SHP77 (cell line): ENCODE measurements around the gene FAIM2.
A peak's percentile ranks its signal among the peaks of the same experiment; 100 is the strongest.
"Not testable (repeated sequence)": the region's sequence is repeated elsewhere in the genome, so short reads cannot be mapped to it uniquely, and the experiment has no call there.

ENCODE experiments used
- DNase-seq, 2 experiments: peaks; one replicate each; lab custom pipeline; 2025; lab: John Stamatoyannopoulos, UW

Gene FAIM2

DNA sequence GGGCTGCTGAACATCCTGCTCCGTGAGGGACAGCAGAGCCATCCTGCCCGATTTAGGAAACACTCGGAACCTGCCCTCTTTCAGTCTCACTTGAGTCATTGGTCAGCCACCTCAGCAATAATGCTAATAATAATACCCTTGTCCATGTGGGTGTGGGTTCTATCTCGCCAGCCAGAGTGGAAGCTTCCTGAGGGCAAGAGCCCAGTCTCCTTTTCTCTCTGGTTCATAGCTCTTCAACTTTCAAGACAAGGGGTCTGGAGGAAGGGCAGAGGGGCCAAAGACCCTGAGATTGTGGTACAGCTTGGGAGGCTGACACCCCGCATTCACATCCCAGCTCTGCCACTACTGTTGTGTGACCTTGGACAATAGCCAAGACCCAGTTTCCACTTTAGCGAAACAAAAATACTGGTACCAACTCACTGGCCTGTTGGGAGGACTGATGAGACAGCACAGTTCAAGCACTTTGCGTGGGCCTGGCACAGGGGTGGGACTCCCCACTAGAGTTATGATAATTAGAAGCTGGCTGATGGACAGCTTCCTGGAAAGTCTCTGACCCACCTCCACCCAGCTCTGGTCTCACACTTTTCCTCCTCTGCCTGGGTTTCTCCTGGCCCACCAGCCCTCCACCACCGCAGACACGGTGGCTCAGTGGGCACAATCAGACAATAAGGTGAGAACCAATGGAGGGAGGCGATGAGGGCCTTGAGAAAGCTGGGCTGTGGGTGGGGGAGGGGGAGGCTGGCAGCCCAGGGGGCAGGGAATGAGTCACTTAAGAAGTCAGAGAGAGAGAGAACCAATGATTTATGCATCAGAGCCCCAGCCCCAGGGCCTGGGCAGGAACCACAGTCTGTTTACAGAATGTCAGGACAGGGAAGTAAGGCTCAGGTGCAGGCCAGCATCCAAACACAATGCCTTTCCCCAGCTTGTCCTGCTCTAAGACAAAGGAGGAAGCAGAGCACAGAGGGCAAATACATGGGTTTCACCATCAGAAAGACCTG lies 9.6 kb downstream of the FAIM2 start:
- DNase-seq: no peak

DNA sequence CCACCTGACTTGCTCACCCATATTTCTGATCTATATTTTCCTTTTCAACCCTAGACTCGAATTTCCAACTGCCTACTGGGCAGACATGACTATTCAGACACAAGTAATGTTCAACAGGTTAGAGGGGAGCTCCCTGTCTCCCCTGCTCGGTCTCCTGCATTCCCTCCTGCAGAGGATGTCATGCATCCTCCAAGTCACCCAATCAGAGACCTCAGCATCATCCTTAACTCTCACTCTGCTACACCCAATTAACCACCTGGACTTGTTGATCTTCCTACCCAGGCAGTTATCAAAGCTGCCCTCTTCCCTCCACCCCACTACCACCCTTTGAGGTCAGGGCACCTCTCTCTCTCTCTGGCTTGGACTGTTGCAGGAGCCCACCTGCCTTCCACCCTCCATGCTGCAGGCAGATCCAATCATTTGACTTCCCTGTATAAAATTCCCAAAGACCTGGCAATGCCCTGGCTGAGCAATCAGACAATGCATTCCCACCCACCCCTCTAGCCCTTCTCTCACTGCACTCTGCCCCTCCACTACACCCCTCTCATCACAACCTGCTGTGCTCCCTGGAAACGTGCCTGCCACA lies 10.9 kb downstream of the FAIM2 start:
- no peak for DNase-seq

DNA sequence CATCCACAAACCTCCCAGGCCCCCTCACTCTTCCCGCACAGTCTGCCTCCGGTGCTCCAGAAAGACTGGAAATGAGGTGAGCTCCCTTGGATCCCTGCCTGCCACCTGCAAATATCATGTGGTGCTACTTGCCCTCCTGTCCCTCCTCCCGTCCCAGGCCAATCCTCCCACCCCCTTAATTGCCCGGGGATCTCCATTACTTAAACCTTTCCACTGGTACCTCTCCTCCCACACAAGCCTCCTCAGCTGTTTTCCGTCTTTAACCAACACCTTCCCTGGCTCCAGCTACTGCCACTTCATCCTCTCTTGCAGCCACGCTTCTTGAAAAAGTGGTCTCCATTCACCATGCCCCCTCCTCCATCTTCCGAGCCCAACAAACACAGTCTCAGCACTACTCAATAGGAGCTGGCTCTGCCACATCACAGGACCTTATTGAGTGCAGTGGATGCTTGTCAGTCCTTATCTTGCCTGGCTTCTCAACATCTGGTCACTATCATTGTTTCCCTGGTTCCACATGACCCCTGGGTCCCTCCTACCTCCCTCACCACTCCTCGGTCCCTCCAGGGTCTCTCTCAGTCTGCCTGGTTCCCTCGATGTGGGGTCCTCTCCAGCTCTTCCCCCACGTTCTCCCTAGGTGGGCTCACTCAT lies 11.5 kb downstream of the FAIM2 start:
- DNase-seq: no peak

DNA sequence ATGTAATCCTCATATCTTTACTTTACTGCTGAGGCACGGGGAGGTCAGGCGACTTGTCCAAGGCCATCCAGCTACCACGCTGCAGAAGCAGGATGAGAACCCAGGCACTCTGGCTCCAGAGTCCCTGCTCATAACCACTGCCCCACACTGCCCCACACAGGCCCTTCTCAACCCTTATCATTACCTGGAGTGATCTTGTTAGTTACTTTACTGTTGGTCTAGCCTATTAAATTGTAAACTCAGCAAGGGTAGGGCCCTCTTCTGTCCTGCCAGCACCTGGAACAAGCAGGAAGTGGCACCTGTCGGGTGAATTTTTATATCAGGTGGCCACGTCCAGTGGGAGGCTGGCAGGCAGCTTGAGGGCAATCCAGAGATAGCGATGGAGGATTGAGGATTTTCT lies 12.2 kb downstream of the FAIM2 start:
- no peak for DNase-seq

DNA sequence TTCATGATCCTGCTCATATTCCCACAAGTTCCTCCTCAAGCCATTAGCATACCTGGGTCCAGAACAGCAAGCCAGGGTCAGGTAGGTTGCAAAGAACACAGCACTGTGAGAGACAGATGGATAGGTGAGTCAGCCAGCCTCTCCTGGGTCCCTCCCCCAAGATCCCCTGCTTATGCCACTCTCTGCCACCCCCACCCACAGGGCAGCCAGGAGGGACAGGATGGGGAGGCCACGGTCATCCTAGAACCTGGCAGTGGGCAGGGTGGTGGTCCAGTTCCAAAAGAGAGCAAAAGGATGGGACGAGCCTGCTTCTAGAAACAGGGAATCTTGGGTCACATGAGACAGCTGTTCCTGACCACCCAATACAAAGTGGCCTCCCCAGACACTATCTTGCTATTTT lies 12.7 kb downstream of the FAIM2 start:
- DNase-seq: no peak

DNA sequence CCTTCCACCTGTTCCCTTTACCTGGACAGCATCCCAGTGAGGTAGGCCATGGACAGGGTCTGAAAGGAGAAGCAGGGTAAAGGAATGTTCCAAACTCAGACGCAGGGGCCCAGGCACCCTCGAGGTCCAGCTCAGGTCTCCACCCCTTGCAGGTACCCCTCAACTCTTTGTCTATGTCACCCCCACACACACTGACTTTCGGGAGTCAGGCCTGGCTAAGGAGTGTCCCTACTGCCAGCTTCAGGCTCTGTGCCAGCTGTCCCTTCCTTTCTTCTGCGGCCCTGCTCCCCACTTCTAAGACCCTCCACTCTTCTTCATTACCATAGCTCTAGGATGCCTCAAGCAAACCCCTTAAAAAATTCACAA lies 13.6 kb downstream of the FAIM2 start:
- DNase-seq: no peak

DNA sequence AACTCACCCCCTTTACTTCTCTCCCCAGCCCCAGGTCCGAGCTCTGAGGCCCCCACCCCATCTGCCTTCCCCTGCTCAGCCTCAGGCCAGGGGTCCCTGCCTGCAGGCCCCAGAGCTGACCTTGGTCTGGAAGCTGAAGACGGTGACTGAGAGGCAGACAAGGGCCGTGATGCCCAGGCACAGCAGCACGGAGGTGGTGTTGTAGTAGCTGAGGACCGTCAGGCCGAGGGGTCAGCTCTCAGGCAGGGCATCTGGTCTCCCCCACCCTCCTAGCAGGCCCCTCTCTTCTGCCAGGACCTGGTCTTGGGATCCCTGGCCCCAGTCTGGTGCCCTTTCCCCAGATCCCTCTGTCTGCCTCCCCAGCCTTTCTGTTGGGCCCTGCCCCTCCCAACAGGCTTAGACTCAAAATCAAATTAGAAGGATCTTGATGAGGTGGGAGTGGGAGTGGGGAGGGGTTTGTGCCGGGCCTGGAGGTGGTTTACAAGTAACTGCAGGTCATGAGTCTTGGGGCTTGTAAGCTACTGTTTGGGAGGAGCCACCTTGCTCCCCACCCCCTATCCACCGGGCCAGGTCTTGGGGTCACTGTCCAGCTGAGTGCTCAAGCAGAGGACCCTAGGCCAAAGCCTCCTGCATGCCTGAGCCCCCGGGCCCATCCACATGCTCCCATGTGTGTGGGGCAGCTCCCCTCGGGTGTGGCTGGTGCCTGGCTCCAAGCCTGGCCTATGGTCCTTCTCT lies 14.2 kb downstream of the FAIM2 start:
- no peak for DNase-seq

DNA sequence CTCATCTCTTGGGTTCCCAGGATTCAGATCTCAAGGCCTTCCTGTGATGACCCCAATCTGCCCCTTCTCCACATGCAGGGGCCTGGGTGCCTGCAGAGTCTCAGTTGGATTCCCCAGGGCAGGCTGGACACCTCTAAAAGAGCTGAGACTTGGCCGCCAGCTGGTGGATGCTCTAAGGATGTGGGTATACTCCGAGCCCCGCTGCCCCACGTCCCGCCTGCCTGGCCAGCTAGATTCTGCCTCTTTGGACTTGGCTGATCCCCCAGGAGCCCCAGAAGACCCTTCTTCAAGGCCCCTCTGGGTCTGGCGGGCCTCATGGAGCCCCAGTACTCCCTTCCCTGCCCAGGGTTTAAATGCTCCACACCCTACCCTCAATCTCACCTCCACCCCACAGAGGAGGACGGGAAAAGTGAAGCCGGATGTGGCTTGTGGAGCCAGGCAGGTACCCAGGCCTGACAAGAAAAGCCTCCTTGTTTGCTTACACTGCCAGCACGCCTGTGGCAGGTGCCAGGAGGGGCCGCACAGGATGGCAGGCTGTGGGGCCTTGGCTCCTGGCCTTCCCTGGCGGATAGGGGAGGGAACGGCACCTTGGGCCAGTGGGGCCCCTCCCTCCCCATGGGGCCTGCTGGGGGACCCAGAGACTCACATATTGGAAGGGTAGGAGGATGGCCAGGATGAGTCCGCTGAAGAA lies 15.1 kb downstream of the FAIM2 start:
- peak in 1 of 2 experiments; percentile 68 for DNase-seq

DNA sequence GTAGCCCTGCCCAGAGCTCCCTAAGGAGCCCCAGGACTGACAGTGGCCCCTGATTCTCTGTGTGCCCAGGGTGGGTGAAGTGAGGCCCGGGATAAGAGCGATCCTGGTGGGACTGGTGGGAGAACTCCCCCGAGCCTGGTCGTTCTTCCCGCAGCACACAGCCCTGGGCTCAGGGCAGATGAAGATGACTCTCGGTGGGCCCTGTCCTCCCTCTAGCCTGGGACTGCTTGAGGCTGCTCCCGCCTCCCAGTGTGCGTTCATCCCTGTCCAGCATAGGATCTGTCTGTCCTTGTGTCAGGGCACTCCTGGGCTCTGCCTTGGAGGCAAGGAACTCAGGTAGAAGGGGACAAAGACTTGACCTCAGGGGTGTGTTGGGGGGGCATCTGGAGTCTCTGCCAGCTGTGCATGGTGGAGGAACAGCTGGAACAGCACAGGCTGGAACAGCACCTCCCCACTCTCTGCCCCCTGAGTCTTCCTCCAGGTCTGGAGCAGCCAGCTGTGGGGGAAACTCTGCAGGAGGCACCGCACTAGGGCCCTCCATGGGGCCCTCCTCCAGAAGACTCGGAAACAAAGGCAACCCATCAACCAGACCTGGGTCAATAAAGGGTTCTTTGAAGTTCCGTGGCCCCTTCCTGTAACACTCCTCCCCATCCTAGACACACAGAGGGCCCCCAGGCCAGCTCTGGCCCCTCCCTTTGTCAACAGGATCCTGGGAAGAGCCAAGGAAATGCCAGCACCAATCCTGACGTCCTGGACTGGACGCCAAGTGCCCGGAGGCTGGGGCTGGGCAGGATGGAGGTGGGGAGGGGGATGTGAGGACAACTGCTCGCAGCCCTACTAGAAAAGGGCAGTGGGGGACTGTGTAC lies 15.9 kb downstream of the FAIM2 start:
- no peak for DNase-seq

DNA sequence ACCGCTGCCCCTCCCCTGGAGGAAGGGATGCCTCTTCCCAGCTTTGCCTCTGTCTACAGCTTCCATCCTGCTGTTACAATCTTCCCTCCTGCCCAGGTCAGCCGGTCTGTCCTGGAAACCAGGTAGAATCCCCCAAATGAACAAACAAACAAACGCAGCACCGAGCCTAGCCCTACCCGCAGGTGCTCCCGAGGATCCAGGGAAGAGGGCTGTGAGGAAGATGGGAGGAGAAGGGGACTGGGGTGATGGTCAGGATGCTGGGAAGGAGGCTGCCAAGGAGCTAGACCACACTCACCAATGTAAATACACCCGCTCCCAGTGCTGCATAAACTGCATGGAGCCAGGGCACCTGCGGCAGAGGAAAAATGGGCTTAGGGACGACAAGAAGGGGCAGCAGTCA lies 16.6 kb downstream of the FAIM2 start:
- DNase-seq: no peak

DNA sequence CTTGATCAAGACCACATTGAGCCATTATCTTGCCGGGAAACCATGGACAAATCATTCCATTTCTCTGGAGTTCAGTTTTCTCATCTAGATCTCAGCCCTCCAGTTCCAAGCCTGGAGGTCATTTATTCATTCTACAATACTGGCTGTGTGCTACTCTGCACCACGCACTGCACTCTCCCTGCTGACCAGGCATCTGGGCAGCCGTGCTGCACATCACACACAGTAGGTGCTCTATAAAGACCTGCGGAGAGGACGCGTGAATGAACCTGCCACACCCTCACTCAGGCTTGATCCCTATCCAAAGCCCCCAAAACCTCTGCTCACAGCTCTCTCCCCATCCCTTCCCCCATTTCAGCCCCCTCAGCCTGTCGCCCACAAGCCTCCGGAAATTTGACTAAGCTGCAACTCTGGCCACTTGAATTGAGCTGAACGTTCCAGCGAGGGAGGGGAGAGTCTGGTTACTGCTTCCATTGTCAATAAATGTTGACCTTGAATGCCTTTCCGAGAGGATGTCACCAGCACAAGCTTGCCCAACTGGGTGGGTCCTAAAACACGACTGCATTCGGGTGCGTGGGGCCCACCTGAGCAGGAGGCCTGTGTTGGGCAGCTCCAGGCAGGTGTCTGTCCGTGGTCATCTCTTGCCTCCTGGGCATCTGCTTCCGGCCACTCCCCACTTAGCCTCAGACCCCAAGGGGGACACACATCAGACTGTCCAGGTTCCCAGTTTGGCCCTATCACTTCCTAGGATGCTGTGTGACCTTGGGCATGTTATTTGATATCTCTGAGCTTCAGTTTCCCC lies 17.8 kb downstream of the FAIM2 start:
- no peak for DNase-seq

DNA sequence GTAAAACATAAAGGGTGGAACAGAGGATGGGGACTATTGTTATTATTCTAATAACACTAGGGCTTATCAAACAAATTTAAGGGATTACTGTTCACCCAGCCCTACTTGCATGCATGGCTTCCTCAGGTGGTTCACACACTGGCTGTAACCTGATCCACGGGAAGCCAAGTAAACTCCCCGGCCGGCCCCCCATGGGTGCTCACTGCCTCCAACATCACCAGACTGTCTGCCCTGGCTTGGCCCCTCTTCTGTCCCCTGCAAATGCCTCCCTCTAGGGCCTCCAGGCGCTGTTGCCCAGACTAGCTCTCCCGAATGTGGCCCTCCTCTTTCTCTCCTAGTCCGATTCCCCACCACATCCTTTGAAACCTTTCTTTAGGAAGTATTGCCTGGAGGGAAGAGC lies 18.6 kb downstream of the FAIM2 start:
- no peak for DNase-seq

DNA sequence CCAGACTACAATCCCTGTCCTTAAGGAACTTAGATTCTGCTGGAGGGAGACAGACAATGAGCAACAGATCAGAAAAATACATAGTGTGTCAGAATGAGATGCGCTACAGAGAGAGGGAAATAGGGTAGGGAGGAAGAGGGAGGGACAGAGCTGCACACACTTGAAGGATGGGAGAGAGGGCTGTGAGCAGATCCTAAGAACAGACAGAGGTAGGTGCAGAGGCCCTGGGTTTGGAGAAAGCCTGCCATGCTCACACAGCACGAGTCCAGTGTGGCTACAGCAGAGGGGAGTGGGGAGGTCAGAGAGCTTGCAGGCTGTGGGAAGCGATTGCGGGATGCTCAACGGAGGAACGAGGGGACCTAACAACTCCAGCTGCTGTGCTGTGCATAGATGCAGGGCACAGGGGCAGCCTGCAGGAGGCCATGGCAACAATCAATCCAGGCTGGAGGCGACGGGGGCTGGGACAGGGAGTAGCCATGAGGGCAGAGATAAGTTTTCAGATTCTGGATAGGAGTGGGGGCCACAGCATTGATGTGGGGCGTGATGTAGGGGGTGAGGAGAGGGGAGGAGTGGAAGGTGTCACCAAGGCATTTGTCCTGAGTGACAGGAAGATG lies 20.7 kb downstream of the FAIM2 start:
- no peak for DNase-seq

DNA sequence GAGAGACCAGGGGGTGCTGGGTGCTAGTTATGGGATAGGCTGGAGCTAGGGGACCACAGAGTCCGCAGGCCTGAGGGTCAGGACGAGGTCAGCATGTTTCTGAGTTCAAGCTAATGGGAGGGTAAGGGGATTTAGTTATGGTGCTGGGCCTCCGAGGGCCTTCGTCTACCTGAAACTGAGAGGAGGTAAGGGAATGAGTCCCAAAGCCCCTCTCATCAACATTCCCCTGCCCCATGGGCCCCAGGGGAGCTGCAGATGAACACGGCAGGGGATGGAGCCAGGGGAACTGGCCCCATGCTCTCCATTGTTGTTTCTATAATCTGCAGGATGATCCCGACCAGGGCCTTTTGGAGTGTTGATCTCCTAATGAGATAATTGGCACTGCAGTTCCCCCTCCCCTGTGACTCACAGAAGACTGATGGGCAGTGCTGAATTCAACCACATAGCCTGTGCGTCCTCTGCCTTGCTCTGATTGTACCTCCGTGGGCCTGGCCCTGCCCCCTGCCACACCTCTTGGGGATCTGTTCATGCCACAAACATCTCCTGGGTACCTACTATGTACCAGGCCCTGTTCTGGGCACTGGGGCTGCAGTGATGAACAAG lies 21.4 kb downstream of the FAIM2 start:
- DNase-seq: no peak

DNA sequence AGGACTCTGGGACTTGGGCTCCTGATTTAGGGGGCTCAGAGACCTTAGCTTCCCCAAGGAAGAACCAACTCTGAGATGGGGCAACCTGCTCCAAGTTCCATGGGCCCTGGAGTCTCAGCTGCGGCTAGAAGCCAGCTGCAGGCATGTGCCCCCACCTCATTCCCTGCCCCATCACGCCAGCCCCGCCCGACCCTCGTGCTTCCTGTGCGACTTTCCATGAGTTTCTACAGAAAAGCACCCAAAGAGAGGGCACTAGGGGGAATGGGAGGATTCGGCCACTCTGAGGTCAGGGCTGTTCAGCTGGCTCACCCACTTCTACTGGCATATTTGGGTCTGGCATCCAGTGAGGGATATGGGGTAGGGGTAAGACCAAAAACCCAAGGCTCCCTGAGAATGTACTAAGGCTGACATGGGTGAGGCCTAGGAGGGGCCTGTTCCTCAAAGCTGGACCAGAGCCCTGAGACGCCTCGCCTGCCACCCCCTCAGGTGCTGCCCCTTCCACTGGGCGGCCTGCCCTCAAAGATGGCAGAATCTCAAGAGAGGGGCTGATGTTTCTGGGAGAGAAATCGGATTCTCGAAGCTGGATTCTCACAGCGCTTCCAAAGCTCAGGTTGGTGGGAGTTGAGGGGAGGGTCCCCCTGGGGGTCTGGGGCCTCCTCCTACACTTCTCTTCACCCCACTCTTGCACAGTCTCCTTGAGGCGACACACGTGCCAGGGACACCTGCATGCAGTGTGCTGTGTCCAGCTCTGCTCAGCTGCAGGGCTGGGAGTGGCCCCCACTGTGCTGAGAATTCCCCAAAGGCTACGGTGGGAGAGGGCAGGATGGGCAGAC lies 22.1 kb downstream of the FAIM2 start:
- no peak for DNase-seq

DNA sequence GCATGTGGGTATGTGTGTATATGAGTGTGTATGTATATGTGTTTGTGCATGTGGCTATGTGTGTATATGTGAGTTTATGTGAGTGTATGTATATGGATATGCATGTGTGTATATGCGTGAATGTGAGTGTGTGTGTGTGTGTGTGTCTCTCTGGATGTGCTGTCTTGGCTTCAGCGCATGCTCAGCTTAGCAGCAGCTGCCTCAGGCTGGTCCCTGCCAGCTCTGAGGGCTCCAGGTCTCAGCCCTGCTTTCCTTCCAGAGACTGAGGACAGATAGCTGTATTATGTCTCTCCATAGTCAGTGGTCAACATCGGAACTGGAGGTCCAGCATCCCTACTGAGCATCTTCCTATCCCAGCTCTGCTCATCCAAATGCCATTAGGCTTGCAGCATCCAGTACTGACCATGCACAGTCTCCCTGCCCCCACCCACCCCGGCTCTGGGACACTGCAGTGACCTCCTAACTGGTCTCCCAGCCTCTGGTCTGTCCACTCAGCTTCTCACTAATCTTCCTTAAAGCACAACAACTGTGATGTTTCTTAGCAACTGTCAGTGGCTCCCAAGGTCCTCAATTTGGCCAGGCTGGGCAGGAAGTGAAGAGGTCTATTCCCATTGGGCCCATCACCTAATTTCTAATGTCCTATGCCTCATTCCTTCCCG lies 22.8 kb downstream of the FAIM2 start:
- no peak for DNase-seq

DNA sequence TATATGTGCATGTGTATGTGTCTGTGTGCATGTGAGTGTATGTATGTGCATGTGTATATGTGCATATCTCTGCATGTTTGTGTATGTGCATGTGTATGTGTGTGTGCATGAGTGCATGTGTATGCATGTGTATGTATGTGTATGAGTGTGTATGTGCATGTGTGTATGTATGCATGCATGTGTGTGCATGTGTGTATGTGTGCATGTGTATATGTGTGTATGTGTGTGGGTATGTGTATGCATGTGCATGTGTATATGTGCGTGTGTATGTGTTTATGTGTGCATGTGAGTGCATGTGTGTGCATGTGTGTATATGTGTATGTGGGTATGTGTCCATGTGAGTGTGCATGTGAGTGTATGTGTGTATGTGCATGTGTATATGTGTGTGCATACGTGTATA lies 24.6 kb downstream of the FAIM2 start:
- not testable (repeated sequence) for DNase-seq

DNA sequence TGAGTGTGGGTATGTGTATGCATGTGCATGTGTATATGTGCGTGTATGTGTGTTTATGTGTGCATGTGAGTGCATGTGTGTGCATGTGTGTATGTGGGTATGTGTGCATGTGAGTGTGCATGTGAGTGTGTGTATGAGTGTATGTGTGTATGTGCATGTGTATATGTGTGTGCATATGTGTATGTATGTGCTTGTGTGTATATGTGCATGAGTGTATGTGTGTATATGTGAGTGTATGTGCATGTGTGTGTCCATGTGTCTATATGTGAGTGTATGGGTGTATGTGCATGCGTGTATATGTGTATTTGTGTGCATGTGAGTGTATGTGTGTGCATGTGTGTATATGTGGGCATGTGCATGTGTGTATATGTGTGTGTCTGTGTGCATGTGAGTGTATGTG lies 25.7 kb downstream of the FAIM2 start:
- DNase-seq: no peak
